Placental epithelial cell (primary cell): ENCODE results near the gene GHITM. TPM values are rescaled to one million over a fixed set of nuclear protein-coding genes. Genes with fewer than 3 reads are reported as not detected.

Experiments
- total RNA-seq: library from RNA; depleted of rRNA; stranded (reverse); fragments of >200 nt; gene quantifications from 2 replicates; pipeline ENCODE4 v1.2.3, GENCODE V29; 2012

GHITM gene, protein sequence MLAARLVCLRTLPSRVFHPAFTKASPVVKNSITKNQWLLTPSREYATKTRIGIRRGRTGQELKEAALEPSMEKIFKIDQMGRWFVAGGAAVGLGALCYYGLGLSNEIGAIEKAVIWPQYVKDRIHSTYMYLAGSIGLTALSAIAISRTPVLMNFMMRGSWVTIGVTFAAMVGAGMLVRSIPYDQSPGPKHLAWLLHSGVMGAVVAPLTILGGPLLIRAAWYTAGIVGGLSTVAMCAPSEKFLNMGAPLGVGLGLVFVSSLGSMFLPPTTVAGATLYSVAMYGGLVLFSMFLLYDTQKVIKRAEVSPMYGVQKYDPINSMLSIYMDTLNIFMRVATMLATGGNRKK
- 74.6 and 163 TPM in 2 replicates for total RNA-seq

DNA sequence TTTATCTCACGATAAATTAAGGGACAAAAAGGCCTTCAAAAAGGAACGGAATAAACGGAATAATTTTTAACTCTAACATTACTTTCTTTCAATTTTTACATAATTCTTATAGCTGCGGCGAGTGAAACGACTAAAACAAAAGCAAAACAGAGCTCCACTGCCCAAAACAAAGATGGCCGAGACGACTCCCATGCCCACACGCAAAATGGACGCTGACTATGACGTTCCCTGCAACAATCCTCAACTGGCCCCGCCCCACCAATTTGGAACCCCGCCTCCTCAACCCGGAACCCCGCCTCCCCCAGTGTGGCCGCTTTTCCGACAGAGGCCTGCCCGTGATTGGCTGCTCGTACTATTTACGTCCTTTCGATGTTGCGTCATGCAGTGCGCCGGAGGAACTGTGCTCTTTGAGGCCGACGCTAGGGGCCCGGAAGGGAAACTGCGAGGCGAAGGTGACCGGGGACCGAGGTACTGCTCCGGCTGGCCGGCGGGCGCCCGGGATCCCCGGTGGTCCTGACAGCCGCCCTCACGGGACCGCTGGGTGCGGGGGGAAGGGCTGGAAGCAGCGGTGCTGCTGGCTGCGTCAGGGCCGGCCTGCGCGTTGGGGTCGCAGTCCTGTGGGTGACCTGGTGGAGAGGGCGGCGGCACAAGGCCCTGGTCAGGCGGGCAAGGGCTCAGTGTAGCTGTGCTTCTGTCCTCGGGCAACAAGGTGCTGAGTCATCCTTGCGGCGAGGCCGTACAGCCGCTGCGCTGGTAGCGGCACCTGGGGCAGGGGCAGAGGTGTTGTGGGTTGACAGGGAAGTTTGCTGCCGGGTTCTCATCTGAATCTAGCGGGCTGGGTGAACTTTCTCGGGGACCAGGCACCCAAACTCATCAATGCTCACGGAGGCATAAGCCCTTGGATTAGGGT, at the start of gene GHITM:
Gene GHITM, plus strand, starts transcription at position 384 of the 910 bp plus-strand sequence. CDS start 1,992 bp downstream, outside the sequence.

GRCh38 chr10:84173501-84173929, 34.2 kb downstream of the GHITM start, which contains the start of gene GPR15LG:
Gene GPR15LG, plus strand, starts transcription at chr10:84173801. Its CDS starts 51 bp downstream, at chr10:84173852.

DNA sequence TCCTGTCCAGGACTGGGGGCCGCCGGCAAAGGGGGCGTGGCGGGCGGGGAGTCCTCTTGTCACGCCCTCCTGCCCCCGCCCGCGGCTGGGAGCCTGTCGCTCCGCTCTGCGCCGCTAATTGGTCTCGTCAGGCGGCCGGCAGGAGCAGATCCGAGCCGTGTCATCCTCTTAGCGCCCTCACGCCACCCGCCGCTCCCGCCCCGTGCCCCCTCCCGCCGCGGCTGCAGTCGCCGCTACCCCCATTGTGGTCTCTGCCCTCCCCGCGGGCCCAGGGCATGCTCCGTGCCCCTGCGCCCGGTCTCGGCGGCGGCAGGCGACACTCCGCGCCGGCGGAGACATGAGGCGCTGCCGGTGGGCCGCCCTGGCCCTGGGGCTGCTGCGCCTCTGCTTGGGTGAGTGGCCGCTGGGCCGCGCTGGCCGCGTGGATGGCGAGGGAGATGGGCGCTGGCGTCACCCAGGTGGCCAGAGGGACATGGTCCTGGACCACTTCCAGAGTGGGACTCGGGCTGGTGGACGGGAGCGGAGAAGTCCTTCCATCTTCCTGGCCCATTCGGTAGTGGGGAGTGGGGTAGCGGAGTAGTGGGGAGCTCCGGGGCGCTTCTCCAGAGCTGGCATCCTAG, 55.2 kb downstream of the GHITM start, which contains the start of gene CDHR1:
Gene CDHR1, plus strand, starts transcription at position 114 of the 620 bp plus-strand sequence. Its CDS starts 224 bp downstream, at position 338.

Other genes starting within 250 kb of the GHITM start
- not detected in 2 replicates for gene GPR15LG, start 34.3 kb downstream of the GHITM start, total RNA-seq
- gene CDHR1, start 55.0 kb downstream of the GHITM start, total RNA-seq: not detected in 2 replicates
- not detected in 2 replicates for gene LRIT2, start 86.0 kb downstream of the GHITM start, total RNA-seq
- gene LRIT1, start 102.0 kb downstream of the GHITM start, total RNA-seq: under 0.01 TPM in 1 of 2 replicates, not detected in the other
- not detected in 2 replicates for gene RGR, start 105.5 kb downstream of the GHITM start, total RNA-seq
- gene CCSER2, start 189.1 kb downstream of the GHITM start, total RNA-seq: 27.9 and 40.0 TPM in 2 replicates